Measurements from ENCODE around the gene USP5.

Gene USP5

GRCh38 chr12:6840761-6841515, 11.0 kb upstream of the USP5 start, which contains the start of gene GNB3:
Gene GNB3, plus strand, starts transcription at chr12:6840925. Its CDS starts 363 bp downstream, at chr12:6841288.
- DNase-seq = peak; percentile 54
- Histone ChIP-seq H3K4me3 (ENCODE audit: low read depth, low read length) (peak within 1 kb of the TSS; percentile 66), H3K27me3 (ENCODE audit: insufficient read depth, low read depth, severe bottlenecking) (no peaks in the 10 kb centered on the region), H3K36me3 (peaks cover 83% of the 10 kb centered on the region), H3K27ac (peak within 1 kb of the TSS; percentile 98), H3K9me3 (ENCODE audit: severe bottlenecking) (no peaks in the 10 kb centered on the region)
- no peak for TF ChIP-seq CTCF (IDR thresholded peaks at IDR 0.05; ENCODE audit: low read depth, low read length)

DNA sequence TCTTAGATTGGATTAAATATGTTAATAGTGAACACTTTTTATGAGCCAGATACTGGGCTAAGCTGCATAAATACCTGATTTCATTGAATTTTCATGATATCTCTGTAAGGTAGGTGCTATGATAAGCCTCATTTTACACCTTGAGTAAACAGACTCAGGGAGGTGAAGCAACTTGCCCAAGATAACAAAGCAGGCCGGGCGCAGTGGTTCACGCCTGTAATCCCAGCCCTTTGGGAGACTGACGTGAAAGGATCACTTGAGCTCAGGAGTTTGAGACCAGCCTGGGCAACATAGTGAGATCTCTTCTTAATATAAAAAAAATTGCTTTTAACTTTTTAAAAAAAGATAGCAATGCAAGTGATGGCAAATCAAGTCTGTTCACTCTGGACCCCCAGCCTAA, 9.9 kb upstream of the USP5 start:
- peak overlapping the region; percentile 66 for H3K4me3 ChIP-seq (ENCODE audit: low read depth, low read length)
- H3K27ac ChIP-seq = peak overlapping the region; percentile 92
- H3K9me3 ChIP-seq (ENCODE audit: severe bottlenecking) = no peaks in the 10 kb centered on the region
- H3K27me3 ChIP-seq (ENCODE audit: insufficient read depth, low read depth, severe bottlenecking) = no peaks in the 10 kb centered on the region
- TF ChIP-seq CTCF (IDR thresholded peaks at IDR 0.05; ENCODE audit: low read depth, low read length) = no peak
- DNase-seq = no peak
- H3K36me3 ChIP-seq = peaks cover 83% of the 10 kb centered on the region

- peaks cover 82% of the 10 kb centered on the region for H3K36me3 ChIP-seq
- H3K27me3 ChIP-seq (ENCODE audit: insufficient read depth, low read depth, severe bottlenecking) = no peaks in the 10 kb centered on the region
- peak; percentile 87 for DNase-seq
- H3K4me3 ChIP-seq (ENCODE audit: low read depth, low read length) = peak overlapping the region; percentile 66
- no peaks in the 10 kb centered on the region for H3K9me3 ChIP-seq (ENCODE audit: severe bottlenecking)
- TF ChIP-seq CTCF (IDR thresholded peaks at IDR 0.05; ENCODE audit: low read depth, low read length) = peak; percentile 50
- H3K27ac ChIP-seq = peak overlapping the region; percentile 92
These were observed 8.6 kb upstream of the USP5 start for GRCh38 chr12:6843118-6843902.

DNA sequence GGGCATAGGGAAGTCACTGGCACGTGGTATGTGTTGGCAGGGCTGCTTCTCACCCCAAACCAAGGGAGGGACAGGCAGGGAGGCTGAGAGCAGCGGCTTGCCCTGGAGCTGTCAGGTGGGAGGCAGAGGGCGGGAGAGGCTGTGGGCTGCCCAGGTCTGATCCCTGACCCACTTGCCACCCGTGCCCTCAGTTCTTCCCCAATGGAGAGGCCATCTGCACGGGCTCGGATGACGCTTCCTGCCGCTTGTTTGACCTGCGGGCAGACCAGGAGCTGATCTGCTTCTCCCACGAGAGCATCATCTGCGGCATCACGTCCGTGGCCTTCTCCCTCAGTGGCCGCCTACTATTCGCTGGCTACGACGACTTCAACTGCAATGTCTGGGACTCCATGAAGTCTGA, 6.6 kb upstream of the USP5 start:
- peak overlapping the region; percentile 92 for H3K27ac ChIP-seq
- H3K27me3 ChIP-seq (ENCODE audit: insufficient read depth, low read depth, severe bottlenecking) = no peaks in the 10 kb centered on the region
- H3K9me3 ChIP-seq (ENCODE audit: severe bottlenecking) = no peaks in the 10 kb centered on the region
- no peak for TF ChIP-seq CTCF (IDR thresholded peaks at IDR 0.05; ENCODE audit: low read depth, low read length)
- peaks cover 90% of the 10 kb centered on the region for H3K36me3 ChIP-seq
- DNase-seq = peak; percentile 21
- H3K4me3 ChIP-seq (ENCODE audit: low read depth, low read length) = peak overlapping the region; percentile 41

GRCh38 chr12:6846316-6846869, 5.6 kb upstream of the USP5 start:
- peaks cover 95% of the 10 kb centered on the region for H3K36me3 ChIP-seq
- DNase-seq = peak; percentile 91

More at GRCh38 chr12:6846316-6846869, 5.6 kb upstream of the USP5 start:
- Histone ChIP-seq H3K4me3 (ENCODE audit: low read depth, low read length) (peak overlapping the region; percentile 41), H3K27me3 (ENCODE audit: insufficient read depth, low read depth, severe bottlenecking) (no peaks in the 10 kb centered on the region), H3K27ac (peak overlapping the region; percentile 92), H3K9me3 (ENCODE audit: severe bottlenecking) (no peaks in the 10 kb centered on the region)
- TF ChIP-seq CTCF (IDR thresholded peaks at IDR 0.05; ENCODE audit: low read depth, low read length) = no peak
